ENCODE results near the gene ARPC5L. TPM values are rescaled to one million over a fixed set of nuclear protein-coding genes. Genes with fewer than 3 reads are reported as not detected.
"Not testable (repeated sequence)": the region's sequence is repeated elsewhere in the genome, so short reads cannot be mapped to it uniquely, and the experiment has no call there.

Gene ARPC5L
- polyA plus RNA-seq, 1 experiment: 62.0 TPM

DNA sequence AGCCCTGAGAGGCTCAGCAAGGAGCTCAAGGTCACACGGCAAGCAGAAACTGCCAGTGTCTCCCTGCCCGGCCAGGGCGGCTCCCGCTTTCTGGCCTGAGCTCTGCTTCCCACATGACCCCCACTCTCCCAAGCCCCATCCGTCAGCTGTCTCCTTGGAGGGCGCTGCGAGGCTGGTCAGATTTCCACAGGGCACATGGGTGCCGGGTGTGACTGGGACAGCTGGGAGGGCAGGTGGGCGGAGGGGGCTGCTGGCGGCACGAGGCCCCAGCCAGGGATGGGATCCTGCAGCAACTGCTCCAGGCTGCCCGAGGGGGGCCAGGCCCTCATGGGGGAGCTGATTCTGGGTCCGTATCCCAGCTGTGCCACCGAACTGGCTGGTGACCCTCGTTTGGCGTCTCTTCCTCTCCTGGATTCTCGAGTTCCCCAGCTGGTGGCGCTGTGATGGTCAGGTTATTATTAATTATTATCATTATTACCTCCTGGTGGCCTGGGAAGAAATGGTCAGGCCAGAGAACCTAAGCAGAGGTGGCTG is 21.6 kb upstream of the ARPC5L start:
- Histone ChIP-seq H3K9me3 (ENCODE audit: control insufficient read depth, insufficient read depth, low read length) (no peaks in the 10 kb centered on the region), H3K27me3 (ENCODE audit: control insufficient read depth, insufficient read depth, low read length) (no peaks in the 10 kb centered on the region), H3K4me3 (ENCODE audit: low read depth, low read length) (no peak overlapping the region), H3K27ac (ENCODE audit: low read depth, low read length) (no peak overlapping the region)
- CTCF ChIA-PET: interaction anchor here (0.9 to 5.4 kb wide), 11 partner anchors 12 to 66 kb away, joined by 3 to 33 read pairs (median 5); partner anchors contain the start of genes OLFML2A and WDR38
- POLR2A ChIA-PET: interaction anchor here (0.6 to 1.1 kb wide), 2 partner anchors 61 to 454 kb away, joined by 4 to 8 read pairs; no protein-coding TSS in a partner anchor
- no peak for DNase-seq (ENCODE audit: low read depth, low spot score)
- TF ChIP-seq, protein P1, sequence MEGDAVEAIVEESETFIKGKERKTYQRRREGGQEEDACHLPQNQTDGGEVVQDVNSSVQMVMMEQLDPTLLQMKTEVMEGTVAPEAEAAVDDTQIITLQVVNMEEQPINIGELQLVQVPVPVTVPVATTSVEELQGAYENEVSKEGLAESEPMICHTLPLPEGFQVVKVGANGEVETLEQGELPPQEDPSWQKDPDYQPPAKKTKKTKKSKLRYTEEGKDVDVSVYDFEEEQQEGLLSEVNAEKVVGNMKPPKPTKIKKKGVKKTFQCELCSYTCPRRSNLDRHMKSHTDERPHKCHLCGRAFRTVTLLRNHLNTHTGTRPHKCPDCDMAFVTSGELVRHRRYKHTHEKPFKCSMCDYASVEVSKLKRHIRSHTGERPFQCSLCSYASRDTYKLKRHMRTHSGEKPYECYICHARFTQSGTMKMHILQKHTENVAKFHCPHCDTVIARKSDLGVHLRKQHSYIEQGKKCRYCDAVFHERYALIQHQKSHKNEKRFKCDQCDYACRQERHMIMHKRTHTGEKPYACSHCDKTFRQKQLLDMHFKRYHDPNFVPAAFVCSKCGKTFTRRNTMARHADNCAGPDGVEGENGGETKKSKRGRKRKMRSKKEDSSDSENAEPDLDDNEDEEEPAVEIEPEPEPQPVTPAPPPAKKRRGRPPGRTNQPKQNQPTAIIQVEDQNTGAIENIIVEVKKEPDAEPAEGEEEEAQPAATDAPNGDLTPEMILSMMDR (IDR thresholded peaks at IDR 0.05; ENCODE audit: low read depth, low read length): peak; percentile 37; the same call in 1 of the 2 replicates

DNA sequence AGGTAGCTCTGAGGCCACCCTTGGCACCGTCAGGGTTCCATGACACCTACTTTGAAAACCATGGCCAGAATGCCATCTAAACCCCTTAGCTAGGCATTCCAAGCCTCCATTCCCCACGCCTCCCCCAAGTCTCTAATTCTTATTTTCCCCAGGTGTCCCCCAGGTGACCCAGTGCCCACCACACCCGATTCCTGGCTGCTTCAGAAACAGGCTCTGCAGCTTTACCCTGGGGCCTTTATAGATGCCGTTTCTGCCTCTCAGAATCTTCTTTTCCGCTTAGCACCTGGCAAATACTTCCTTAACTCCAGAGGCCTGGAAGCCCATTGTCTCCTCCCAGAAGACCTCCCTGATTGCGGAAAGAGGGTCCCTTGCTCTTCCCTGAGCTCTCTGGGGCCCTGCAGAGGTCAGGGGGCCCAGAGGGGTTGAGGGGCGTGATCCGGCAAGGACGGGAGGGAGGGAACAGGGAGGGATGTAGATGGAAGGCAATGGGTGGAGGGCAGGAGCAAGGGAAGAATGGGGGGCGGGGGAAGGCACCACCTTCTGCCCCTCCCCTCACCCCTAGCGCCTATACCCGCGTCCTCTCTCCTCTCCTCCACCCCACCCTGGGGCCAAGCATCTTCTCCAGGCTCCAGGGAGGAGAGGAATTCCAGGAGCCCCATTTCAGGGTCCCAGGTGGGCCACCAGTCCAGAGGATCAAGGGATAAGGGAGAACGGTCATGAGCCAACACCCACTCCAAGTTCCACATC is 20.7 kb upstream of the ARPC5L start:
- Histone ChIP-seq H3K27ac (ENCODE audit: low read depth, low read length) (peak overlapping the region; percentile 11), H3K27me3 (ENCODE audit: control insufficient read depth, insufficient read depth, low read length) (no peaks in the 10 kb centered on the region), H3K4me3 (ENCODE audit: low read depth, low read length) (no peak overlapping the region), H3K9me3 (ENCODE audit: control insufficient read depth, insufficient read depth, low read length) (no peaks in the 10 kb centered on the region)
- DNase-seq (ENCODE audit: low read depth, low spot score): no peak
- ChIA-PET POLR2A (interaction anchor here (1.2 kb wide), 1 partner anchor 11 kb away, joined by 3 read pairs; no protein-coding TSS in a partner anchor), CTCF (interaction anchor here (0.6 to 5.4 kb wide), 7 partner anchors 11 to 67 kb away, joined by 3 to 33 read pairs (median 4); partner anchors contain the start of gene WDR38)
- TF ChIP-seq, protein P1 (IDR thresholded peaks at IDR 0.05; ENCODE audit: low read depth, low read length): no peak

DNA sequence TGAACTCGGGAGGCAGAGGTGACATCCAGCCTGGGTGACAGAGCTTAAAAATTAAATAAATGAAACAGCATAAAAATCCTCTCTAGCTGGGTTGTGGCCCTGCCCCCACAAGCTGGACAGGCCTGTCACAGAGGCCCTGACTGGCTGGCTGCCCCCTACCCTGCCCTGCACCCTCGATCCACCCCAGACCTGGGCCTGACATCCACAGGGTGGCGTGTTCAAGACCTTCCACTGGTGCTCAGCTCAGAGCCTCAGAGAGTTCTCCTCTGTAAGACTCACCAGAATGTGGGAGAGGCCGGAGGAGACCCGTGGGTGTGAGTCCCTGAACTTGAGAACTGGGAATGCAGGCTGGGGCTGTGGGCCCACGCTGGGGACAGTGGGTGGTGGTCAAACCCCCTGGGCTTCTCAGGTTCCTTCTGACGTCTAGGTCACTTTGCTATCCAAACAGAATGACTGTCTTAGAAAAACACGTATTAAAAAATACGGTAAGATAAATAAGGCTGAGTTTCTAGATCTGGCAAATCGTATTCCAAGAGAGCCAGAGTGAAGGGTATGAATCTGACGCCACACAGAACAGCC is 18.4 kb upstream of the ARPC5L start:
- ChIA-PET POLR2A (interaction anchor here (0.6 to 1.2 kb wide), 2 partner anchors 11 to 64 kb away, joined by 5 to 7 read pairs; no protein-coding TSS in a partner anchor), CTCF (interaction anchor here (0.7 to 5.4 kb wide), 4 partner anchors 9 to 69 kb away, joined by 3 to 33 read pairs (median 4); partner anchors contain the start of gene WDR38)
- H3K9me3 ChIP-seq (ENCODE audit: control insufficient read depth, insufficient read depth, low read length): no peaks in the 10 kb centered on the region
- DNase-seq (ENCODE audit: low read depth, low spot score): no peak
- no peaks in the 10 kb centered on the region for H3K27me3 ChIP-seq (ENCODE audit: control insufficient read depth, insufficient read depth, low read length)
- TF ChIP-seq, protein P1 (IDR thresholded peaks at IDR 0.05; ENCODE audit: low read depth, low read length): no peak
- no peak overlapping the region for H3K4me3 ChIP-seq (ENCODE audit: low read depth, low read length)
- H3K27ac ChIP-seq (ENCODE audit: low read depth, low read length): no peak overlapping the region

DNA sequence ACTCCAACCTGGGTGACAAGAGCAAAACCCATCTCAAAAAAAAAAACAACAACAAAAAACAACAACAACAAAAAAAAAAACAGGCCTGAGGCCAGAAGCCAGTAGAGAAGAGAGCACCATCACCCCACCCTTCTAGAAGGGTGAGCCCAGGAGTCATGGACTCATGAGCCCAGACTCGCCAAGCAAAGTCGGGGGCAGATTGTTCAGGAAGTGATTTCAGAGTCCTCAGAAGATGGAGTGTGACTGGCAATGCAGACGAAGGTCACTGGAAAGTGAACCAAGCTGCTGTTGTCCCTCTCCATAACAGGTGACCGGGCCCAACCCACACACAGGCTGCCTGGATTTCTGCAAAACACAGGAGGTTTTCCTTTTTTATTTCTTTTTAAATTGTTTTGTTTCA is 17.6 kb upstream of the ARPC5L start:
- Histone ChIP-seq H3K9me3 (ENCODE audit: control insufficient read depth, insufficient read depth, low read length) (no peaks in the 10 kb centered on the region), H3K27me3 (ENCODE audit: control insufficient read depth, insufficient read depth, low read length) (no peaks in the 10 kb centered on the region), H3K4me3 (ENCODE audit: low read depth, low read length) (no peak overlapping the region), H3K27ac (ENCODE audit: low read depth, low read length) (no peak overlapping the region)
- TF ChIP-seq, protein P1 (IDR thresholded peaks at IDR 0.05; ENCODE audit: low read depth, low read length): no peak
- DNase-seq (ENCODE audit: low read depth, low spot score): no peak
- POLR2A ChIA-PET: no interaction called here
- CTCF ChIA-PET: interaction anchor here (0.7 to 13.2 kb wide), 3 partner anchors 8 to 70 kb away, joined by 4 to 674 read pairs (median 33); partner anchors contain the start of genes NR6A1, OLFML2A and WDR38

DNA sequence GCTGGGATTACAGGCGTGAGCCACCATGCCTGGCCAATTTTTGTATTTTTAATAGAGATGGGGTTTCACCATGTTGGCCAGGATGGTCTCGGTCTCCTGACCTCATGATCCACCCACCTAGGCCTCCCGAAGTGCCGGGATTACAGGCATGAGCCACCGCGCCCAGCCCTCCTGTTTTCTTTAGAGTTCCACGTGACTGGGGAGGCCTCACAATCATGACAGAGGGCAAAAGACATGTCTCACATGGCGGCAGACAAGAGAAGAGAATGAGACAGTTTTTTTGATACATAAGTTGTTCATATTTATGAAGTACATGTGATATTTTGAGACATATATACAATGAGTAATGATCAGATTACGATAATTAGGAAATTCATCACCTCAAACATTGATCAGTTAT is 15.5 kb upstream of the ARPC5L start:
- CTCF ChIA-PET: interaction anchor here (13.2 kb wide), 1 partner anchor 72 kb away, joined by 674 read pairs; the partner anchor contains the start of genes NR6A1 and OLFML2A
- DNase-seq (ENCODE audit: low read depth, low spot score); H3K27ac ChIP-seq (ENCODE audit: low read depth, low read length); POLR2A ChIA-PET; H3K27me3 ChIP-seq (ENCODE audit: control insufficient read depth, insufficient read depth, low read length); H3K4me3 ChIP-seq (ENCODE audit: low read depth, low read length); H3K9me3 ChIP-seq (ENCODE audit: control insufficient read depth, insufficient read depth, low read length): not testable (repeated sequence)

All from AG04450 (cell line).